Kidney (tissue), 14 donors: Measurements from ENCODE around the gene ALOX15. TPM values are rescaled to one million over a fixed set of nuclear protein-coding genes. Genes with fewer than 3 reads are reported as not detected.

Experiments used
- DNase-seq, 5 donors: peaks; one replicate each; pipeline ENCODE4 v3.0.0-alpha.2; 2013 to 2020
- FAIRE-seq: peaks from 2 replicates; lab custom pipeline; 2012; peaks lifted over from hg19 to GRCh38; lab: Jason Lieb, UNC
- H3K27ac ChIP-seq, 2 donors: one replicate each; pipeline ENCODE4 v1.7.0; 2013; ENCODE audit warnings: low read depth in 2 of 2, low read length in 2 of 2, inconsistent platforms in 1 of 2
- H3K27me3 ChIP-seq: one replicate; pipeline ENCODE4 v1.7.1; 2013; ENCODE audit warnings: low read length, inconsistent platforms; ENCODE audit not compliant: control insufficient read depth, insufficient read depth
- H3K36me3 ChIP-seq, 3 donors: one replicate each; pipeline versions ENCODE4 v1.7.0 to v1.7.1; 2013; ENCODE audit warnings: low read length in 3 of 3, control low read depth in 1 of 3, inconsistent platforms in 1 of 3; ENCODE audit not compliant: insufficient read depth in 3 of 3, control insufficient read depth in 2 of 3
- H3K4me1 ChIP-seq, 3 donors: one replicate each; pipeline versions ENCODE4 v1.7.0 to v1.7.1; 2013; ENCODE audit warnings: low read length in 3 of 3, inconsistent platforms in 1 of 3, low read depth in 1 of 3; ENCODE audit not compliant: control insufficient read depth in 2 of 3, insufficient read depth in 2 of 3
- H3K4me3 ChIP-seq, 3 donors: one replicate each; pipeline versions ENCODE4 v1.7.0 to v1.8.1; 2013; ENCODE audit warnings: low read length in 3 of 3, control low read depth in 1 of 3, inconsistent platforms in 1 of 3
- H3K9ac ChIP-seq, 3 donors: one replicate each; pipeline versions ENCODE4 v1.7.0 to v1.7.1; 2013; ENCODE audit warnings: low read length in 3 of 3, control low read depth in 1 of 3, inconsistent platforms in 1 of 3
- H3K9me3 ChIP-seq, 3 donors: one replicate each; pipeline versions ENCODE4 v1.7.0 to v1.7.1; 2013; ENCODE audit warnings: low read length in 3 of 3, control low read depth in 1 of 3, inconsistent platforms in 1 of 3; ENCODE audit not compliant: control insufficient read depth in 2 of 3, insufficient read depth in 1 of 3
- intact Hi-C: fragments of 100-400 bp; cut with DNase I; formaldehyde crosslinking; loops from one replicate; pipeline ENCODE4 v1.11.1; 2022
- polyA plus RNA-seq: library from polyadenylated mRNA; stranded (reverse); fragments of 350-450 nt; fragmentation: Illumina TruSeq; extraction: RNeasy Lipid Tissue Mini Kit (QIAGEN cat#74804); gene quantifications from one replicate; pipeline ENCODE4 v1.2.3, GENCODE V29; 2014; ENCODE audit warnings: low read depth, low replicate concordance; ENCODE audit not compliant: insufficient read depth
- total RNA-seq: library from RNA; stranded (reverse); fragmentation: NEBNext Ultra II Directional; extraction: Animal tissue kit (Norgen Biotek cat#: 25700); gene quantifications from one replicate; pipeline ENCODE4 v1.2.1, GENCODE V29; 2021
- TF ChIP-seq, protein P1 (sequence below): IDR thresholded peaks from 3 replicates; pipeline ENCODE4 v1.5.1; 2012; ENCODE audit warnings: mild to moderate bottlenecking, moderate library complexity, borderline replicate concordance; ENCODE audit not compliant: insufficient read depth; ENCODE audit errors: extremely low read depth
- donor health status: control.
- donor health status: control.
- donor health status: control.
- donor health status: control.
- donor health status: control.
- donor health status: DM: yes; HTN: yes; CAD: no.
- donor health status: Normal renal cell carcinoma (clear cell type).

The ALOX15 gene
- total and polyA plus RNA-seq, 2 donors from 2014 or later = not detected

DNA sequence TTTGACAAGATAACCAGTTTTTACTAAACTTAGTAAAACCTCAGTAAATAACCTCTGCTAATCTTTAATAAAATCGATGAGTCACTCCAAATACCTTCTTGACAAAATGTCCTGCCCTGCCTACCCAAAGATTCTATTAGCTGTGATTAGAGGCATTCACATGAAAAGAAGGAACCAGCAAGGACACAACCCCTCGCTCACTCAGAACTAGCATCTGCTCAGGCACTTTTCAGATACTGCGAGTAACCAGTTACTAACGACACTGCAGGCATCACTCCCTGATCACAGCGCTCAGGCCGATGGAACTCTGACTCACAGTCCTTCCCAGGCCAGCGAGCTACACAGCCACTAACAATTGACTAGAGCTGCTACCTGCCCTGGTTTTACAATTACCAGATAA, 38.2 kb upstream of the ALOX15 start:
- Histone ChIP-seq H3K9ac (no peak overlapping the region), H3K4me1 (no peaks in the 10 kb centered on the region), H3K9me3 (no peaks in the 10 kb centered on the region), H3K27me3 (no peaks in the 10 kb centered on the region), H3K36me3 (peaks cover 2 to 32% (median 26%) of the 10 kb centered on the region in 3 donors), H3K4me3 (no peak overlapping the region), H3K27ac (no peak overlapping the region)
- intact Hi-C loops = no loop called here
- TF ChIP-seq, protein P1, sequence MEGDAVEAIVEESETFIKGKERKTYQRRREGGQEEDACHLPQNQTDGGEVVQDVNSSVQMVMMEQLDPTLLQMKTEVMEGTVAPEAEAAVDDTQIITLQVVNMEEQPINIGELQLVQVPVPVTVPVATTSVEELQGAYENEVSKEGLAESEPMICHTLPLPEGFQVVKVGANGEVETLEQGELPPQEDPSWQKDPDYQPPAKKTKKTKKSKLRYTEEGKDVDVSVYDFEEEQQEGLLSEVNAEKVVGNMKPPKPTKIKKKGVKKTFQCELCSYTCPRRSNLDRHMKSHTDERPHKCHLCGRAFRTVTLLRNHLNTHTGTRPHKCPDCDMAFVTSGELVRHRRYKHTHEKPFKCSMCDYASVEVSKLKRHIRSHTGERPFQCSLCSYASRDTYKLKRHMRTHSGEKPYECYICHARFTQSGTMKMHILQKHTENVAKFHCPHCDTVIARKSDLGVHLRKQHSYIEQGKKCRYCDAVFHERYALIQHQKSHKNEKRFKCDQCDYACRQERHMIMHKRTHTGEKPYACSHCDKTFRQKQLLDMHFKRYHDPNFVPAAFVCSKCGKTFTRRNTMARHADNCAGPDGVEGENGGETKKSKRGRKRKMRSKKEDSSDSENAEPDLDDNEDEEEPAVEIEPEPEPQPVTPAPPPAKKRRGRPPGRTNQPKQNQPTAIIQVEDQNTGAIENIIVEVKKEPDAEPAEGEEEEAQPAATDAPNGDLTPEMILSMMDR = no peak
- DNase-seq (no peak), FAIRE-seq (no peak)

DNA sequence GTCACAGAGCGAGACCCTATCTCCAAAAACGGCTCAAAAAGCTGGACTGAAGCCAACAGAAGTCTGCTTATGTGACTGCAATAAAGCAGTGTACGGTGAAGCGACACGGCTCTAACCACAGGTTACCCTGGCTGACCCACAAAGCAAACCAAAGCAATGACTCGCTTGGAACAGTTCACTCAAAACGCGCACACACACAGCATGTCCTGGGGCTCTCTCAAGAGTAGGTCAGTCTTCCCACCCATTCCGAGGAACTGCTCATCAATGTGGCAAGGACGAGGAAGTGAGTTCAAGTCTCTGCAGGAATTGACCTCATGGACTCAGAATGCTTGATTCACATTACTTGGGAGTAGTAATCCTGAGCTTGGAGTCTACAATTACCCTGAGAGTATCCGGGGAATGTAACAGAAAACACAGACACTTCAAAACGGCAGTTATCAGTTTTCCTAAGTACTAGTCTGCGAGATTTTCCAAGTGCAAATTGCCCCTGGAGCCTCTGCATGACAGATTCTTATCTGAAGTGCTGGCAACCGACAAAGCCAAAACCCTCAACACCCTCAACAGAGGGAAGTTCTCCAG, 37.1 kb upstream of the ALOX15 start:
- H3K27me3 ChIP-seq = no peaks in the 10 kb centered on the region
- H3K27ac ChIP-seq = no peak overlapping the region
- FAIRE-seq (no peak), DNase-seq (no peak)
- no peaks in the 10 kb centered on the region for H3K9me3 ChIP-seq
- no peak overlapping the region for H3K4me3 ChIP-seq
- TF ChIP-seq, protein P1 = no peak
- intact Hi-C loops = no loop called here
- H3K4me1 ChIP-seq = no peaks in the 10 kb centered on the region
- H3K9ac ChIP-seq = no peak overlapping the region
- peaks cover 2 to 41% (median 33%) of the 10 kb centered on the region in 3 donors for H3K36me3 ChIP-seq

DNA sequence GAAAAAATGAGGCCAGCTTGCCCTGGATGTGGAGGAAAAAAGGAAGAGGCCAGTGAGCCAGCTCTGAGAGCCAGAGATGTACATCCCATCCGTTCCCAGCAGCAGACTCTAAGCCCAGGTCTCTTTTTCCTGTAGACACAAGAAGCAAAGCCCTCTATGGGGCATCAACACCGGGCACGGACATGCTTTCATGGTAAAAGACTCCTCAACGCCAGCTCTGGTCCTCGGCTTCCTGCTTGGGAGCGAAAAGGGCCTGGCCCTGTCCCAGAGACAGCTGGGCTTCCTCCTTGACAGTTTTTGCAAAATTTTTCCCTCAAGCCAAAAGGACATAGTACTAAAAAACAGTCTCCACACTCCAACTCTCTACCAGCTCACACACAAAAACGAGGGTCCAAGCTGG, 35.3 kb upstream of the ALOX15 start:
- DNase-seq (no peak), FAIRE-seq (no peak)
- H3K27me3 ChIP-seq = no peaks in the 10 kb centered on the region
- H3K27ac ChIP-seq = no peak overlapping the region
- no peaks in the 10 kb centered on the region for H3K4me1 ChIP-seq
- intact Hi-C loops = no loop called here
- TF ChIP-seq, protein P1 = no peak
- no peak overlapping the region for H3K4me3 ChIP-seq
- peaks cover 0 to 35% (median 32%) of the 10 kb centered on the region in 3 donors for H3K36me3 ChIP-seq
- no peaks in the 10 kb centered on the region for H3K9me3 ChIP-seq
- H3K9ac ChIP-seq = no peak overlapping the region

DNA sequence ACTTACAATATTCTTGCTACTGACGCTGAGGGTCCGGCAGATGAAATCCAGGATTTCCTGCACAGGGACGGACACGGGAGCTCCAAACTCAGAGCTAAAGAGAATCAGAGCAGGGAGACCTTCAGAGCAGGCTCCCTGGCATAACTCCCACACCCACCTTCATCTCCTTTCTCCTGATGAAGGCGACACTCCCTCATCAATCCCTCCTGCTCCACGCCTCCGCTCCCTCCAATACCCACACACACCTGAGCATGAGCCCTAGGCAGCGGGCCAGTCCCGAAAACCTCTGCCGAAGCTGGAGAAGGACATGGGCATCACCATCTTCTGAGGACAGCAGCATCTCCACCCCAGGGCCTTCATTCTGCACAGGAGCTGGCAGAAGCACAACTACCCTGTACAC, 34.3 kb upstream of the ALOX15 start:
- H3K27me3 ChIP-seq = no peaks in the 10 kb centered on the region
- intact Hi-C loops = no loop called here
- FAIRE-seq (no peak), DNase-seq (no peak)
- H3K4me3 ChIP-seq = no peak overlapping the region
- H3K9ac ChIP-seq = no peak overlapping the region
- no peaks in the 10 kb centered on the region for H3K9me3 ChIP-seq
- H3K27ac ChIP-seq = no peak overlapping the region
- TF ChIP-seq, protein P1 = no peak
- H3K4me1 ChIP-seq = no peaks in the 10 kb centered on the region
- peaks cover 0 to 39% (median 28%) of the 10 kb centered on the region in 3 donors for H3K36me3 ChIP-seq
